Aorta (tissue), 5 donors: ENCODE data around the gene ZNF317. TPM values are rescaled to one million over a fixed set of nuclear protein-coding genes. Genes with fewer than 3 reads are reported as not detected.
"Not testable (repeated sequence)": the region's sequence is repeated elsewhere in the genome, so short reads cannot be mapped to it uniquely, and the experiment has no call there.

Source experiments
- ATAC-seq: fragments of 200-7000 bp; cut with Tn5 transposase; one replicate; pipeline ENCODE4 v1.9.1; 2022; ENCODE audit warnings: moderate library complexity; ENCODE audit not compliant: low FRiP score
- DNase-seq, 2 donors: peaks; one replicate each; pipeline ENCODE4 v3.0.0-alpha.2; 2020
- H3K27ac ChIP-seq, 2 donors: one replicate each; pipeline ENCODE4 v1.5.1; 2013; ENCODE audit warnings: low read length in 2 of 2, mild to moderate bottlenecking in 2 of 2, moderate library complexity in 2 of 2, control low read depth in 1 of 2, inconsistent platforms in 1 of 2, low read depth in 1 of 2
- H3K27me3 ChIP-seq, 2 donors: one replicate each; pipeline ENCODE4 v1.6.1; 2013; ENCODE audit warnings: control low read depth in 1 of 2, low read length in 1 of 2, mild to moderate bottlenecking in 1 of 2, moderate library complexity in 1 of 2; ENCODE audit not compliant: insufficient read depth in 2 of 2, control insufficient read depth in 1 of 2
- H3K36me3 ChIP-seq, 2 donors: one replicate each; pipeline ENCODE4 v1.6.1; 2013; ENCODE audit warnings: control low read depth in 1 of 2, low read length in 1 of 2, mild to moderate bottlenecking in 1 of 2; ENCODE audit not compliant: insufficient read depth in 2 of 2, control insufficient read depth in 1 of 2
- H3K4me1 ChIP-seq, 2 donors: one replicate each; pipeline ENCODE4 v1.6.1; 2013; ENCODE audit warnings: low read length in 2 of 2, control low read depth in 1 of 2, mild to moderate bottlenecking in 1 of 2, moderate library complexity in 1 of 2; ENCODE audit not compliant: insufficient read depth in 2 of 2, control insufficient read depth in 1 of 2
- H3K4me3 ChIP-seq, 2 donors: one replicate each; pipeline ENCODE4 v1.5.1; 2013; ENCODE audit warnings: low read length in 2 of 2, control low read depth in 1 of 2, mild to moderate bottlenecking in 1 of 2
- H3K9me3 ChIP-seq: one replicate; pipeline ENCODE4 v1.6.1; 2013; ENCODE audit warnings: mild to moderate bottlenecking, low read length; ENCODE audit not compliant: control insufficient read depth
- WGBS, 2 donors: extraction: QIAGEN DNeasy Blood & Tissue Kit; methylation state at CpG; one replicate each; pipeline ENCODE4 v1.1.7; 2013; 5-methylcytosine and 5-hydroxymethylcytosine counted together
- intact Hi-C, 2 donors: fragments of 100-400 bp; cut with DNase I; formaldehyde crosslinking; loops; one replicate each; pipeline versions ENCODE4 v1.14.2 to v1.15.0; 2022
- polyA plus RNA-seq, 2 donors: library from polyadenylated mRNA; stranded (reverse); fragments of 200-250 nt; gene quantifications; one replicate each; pipeline ENCODE4 v1.2.3, GENCODE V29; 2013
- total RNA-seq, 2 donors: library from RNA; stranded (reverse); fragmentation: NEBNext Ultra II Directional; extraction: Animal tissue kit (Norgen Biotek cat#: 25700); gene quantifications; one replicate each; pipeline ENCODE4 v1.2.1, GENCODE V29; 2021
- donor health status: healthy with polysubstance abuse.
- donor health status: Bipolar disorder and iron deficiency.
- donor health status: DM: no; HTN: no; CAD: no.
- donor health status: DM: no; HTN: no; CAD: no.
- donor health status: DM: yes; HTN: yes; CAD: no.

ZNF317 gene
- total and polyA plus RNA-seq, 4 donors = 14.9 to 24.6 (median 19.5) TPM

- Histone ChIP-seq H3K9me3 (peaks cover 5% of the 10 kb centered on the region), H3K27me3 (no peaks in the 10 kb centered on the region), H3K4me1 (no peaks in the 10 kb centered on the region), H3K4me3 (no peak overlapping the region), H3K36me3 (no peaks in the 10 kb centered on the region), H3K27ac (no peak overlapping the region)
- ATAC-seq (no peak), DNase-seq (no peak)
- intact Hi-C loops = no loop called here
- WGBS, 2 donors = 65 to 85% methylated on average over 6 of the region's 6 CpGs
Measured at GRCh38 chr19:9187191-9187590, 47.0 kb downstream of the ZNF317 start.

DNA sequence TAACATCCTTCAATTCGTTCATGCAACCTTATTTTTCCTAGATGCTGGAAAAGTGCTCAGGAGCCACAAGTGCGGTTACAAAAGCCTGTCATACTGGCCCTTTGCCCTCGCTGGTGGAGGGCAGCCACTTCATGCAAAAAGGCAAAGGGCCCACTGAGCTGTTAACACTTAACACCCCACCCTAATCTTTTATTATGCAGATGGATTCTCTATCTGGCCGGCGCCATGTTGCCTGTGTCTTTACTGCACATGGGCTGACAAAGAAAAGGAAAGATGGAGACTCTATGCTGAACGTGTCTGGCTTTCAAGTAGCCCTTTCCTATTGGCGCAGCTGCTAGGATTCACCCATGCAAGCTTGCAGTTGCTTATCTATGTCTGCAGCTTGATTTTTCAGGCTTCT is 49.3 kb downstream of the ZNF317 start:
- no peak overlapping the region for H3K4me3 ChIP-seq
- H3K9me3 ChIP-seq = peaks cover 5% of the 10 kb centered on the region
- ATAC-seq (no peak), DNase-seq (no peak)
- H3K27ac ChIP-seq = no peak overlapping the region
- H3K4me1 ChIP-seq = no peaks in the 10 kb centered on the region
- no peaks in the 10 kb centered on the region for H3K36me3 ChIP-seq
- intact Hi-C loops = no loop called here
- WGBS, 2 donors = 59 to 79% methylated on average over 7 of the region's 7 CpGs
- H3K27me3 ChIP-seq = no peaks in the 10 kb centered on the region

DNA sequence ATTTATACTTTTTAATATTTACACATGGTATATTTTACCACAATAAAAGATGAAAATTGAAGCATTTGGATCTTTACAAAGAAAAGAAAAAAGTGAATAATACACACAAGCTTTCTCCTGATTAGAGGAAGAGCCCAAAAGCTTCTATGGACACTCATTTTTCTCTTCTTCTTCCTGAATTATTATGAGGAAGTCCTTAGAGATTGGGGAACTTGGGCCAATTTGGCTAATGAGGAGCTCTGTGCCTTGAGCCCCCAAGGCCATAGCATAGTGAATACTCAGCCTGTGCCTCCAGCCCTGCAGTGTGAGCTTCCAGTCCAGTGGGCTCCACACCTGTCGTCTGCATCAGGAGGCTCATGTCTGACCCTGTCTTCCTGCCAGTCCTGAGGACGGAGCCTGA is 57.8 kb downstream of the ZNF317 start:
- H3K27ac ChIP-seq, H3K9me3 ChIP-seq, intact Hi-C loops, H3K36me3 ChIP-seq, H3K27me3 ChIP-seq, H3K4me3 ChIP-seq, DNase-seq, ATAC-seq, H3K4me1 ChIP-seq: not testable (repeated sequence)
- 72 to 79% methylated on average over 2 of the region's 2 CpGs for WGBS, 2 donors

GRCh38 chr19:9205501-9206113 is 65.4 kb downstream of the ZNF317 start:
- H3K4me3 ChIP-seq = peak overlapping the region; percentile 37 to 50
- H3K27me3 ChIP-seq = no peaks in the 10 kb centered on the region
- H3K9me3 ChIP-seq = no peaks in the 10 kb centered on the region
- peak; percentile 63 for ATAC-seq
- no peak overlapping the region for H3K27ac ChIP-seq
- intact Hi-C loops = loop anchor here in 1 of 2 donors (5.0 kb wide), 1 partner anchor 592 kb away; no protein-coding TSS in a partner anchor
- DNase-seq = peak; percentile 76 to 85
- no peaks in the 10 kb centered on the region for H3K4me1 ChIP-seq
- H3K36me3 ChIP-seq = no peaks in the 10 kb centered on the region
- 28 to 30% methylated on average over 13 of the region's 13 CpGs for WGBS, 2 donors

Other genes starting within 250 kb of the ZNF317 start
- gene MUC16, start 130.0 kb upstream of the ZNF317 start, total RNA-seq = under 1 TPM; 0.03 to 0.45 TPM
- gene MUC16, start 130.0 kb upstream of the ZNF317 start, polyA plus RNA-seq = not detected
- not detected for gene OR1M1, start 53.3 kb upstream of the ZNF317 start, total RNA-seq
- gene OR1M1, start 53.3 kb upstream of the ZNF317 start, polyA plus RNA-seq = not detected
- not detected for gene OR7G2, start 32.9 kb upstream of the ZNF317 start, total RNA-seq
- not detected for gene OR7G2, start 32.9 kb upstream of the ZNF317 start, polyA plus RNA-seq
- gene OR7G1, start 24.6 kb upstream of the ZNF317 start, total RNA-seq = not detected
- not detected for gene OR7G1, start 24.6 kb upstream of the ZNF317 start, polyA plus RNA-seq
- not detected for gene OR7G3, start 13.4 kb upstream of the ZNF317 start, total RNA-seq
- gene OR7G3, start 13.4 kb upstream of the ZNF317 start, polyA plus RNA-seq = not detected
- not detected for gene OR7D2, start 38.6 kb downstream of the ZNF317 start, total RNA-seq
- not detected for gene OR7D2, start 38.6 kb downstream of the ZNF317 start, polyA plus RNA-seq
- not detected for gene OR7D4, start 79.2 kb downstream of the ZNF317 start, total RNA-seq
- gene OR7D4, start 79.2 kb downstream of the ZNF317 start, polyA plus RNA-seq = not detected
- not detected for gene OR7E24, start 110.5 kb downstream of the ZNF317 start, total RNA-seq
- gene OR7E24, start 110.5 kb downstream of the ZNF317 start, polyA plus RNA-seq = not detected
- gene ZNF699, start 169.4 kb downstream of the ZNF317 start, total RNA-seq = 10 to 100 TPM; 12.1 to 12.4 TPM
- gene ZNF699, start 169.4 kb downstream of the ZNF317 start, polyA plus RNA-seq = 1 to 10 TPM; 1.6 to 2.5 TPM
- gene ZNF559, start 183.8 kb downstream of the ZNF317 start, total RNA-seq = 10 to 100 TPM; 15.4 to 31.1 TPM
- 10 to 100 TPM in 1 of 2 donors, 1 to 10 TPM in 1; 8.1 to 19.4 TPM for gene ZNF559, start 183.8 kb downstream of the ZNF317 start, polyA plus RNA-seq
- 1 to 10 TPM; 2.0 to 3.6 TPM for gene ZNF177, start 222.6 kb downstream of the ZNF317 start, total RNA-seq
- gene ZNF177, start 222.6 kb downstream of the ZNF317 start, polyA plus RNA-seq = 1 to 10 TPM in 1 of 2 donors, not detected in 1; 5.1 TPM